ENCODE measurements around the gene PABPN1. TPM values are rescaled to one million over a fixed set of nuclear protein-coding genes. Genes with fewer than 3 reads are reported as not detected.

PABPN1 gene
- total RNA-seq, 2 donors from 2014 or later: 26.0 to 36.1 TPM

GRCh38 chr14:23300687-23301223 lies 20.5 kb upstream of the PABPN1 start:
- Histone ChIP-seq H3K4me3 (peak overlapping the region; percentile 46 to 82), H3K27ac (peak overlapping the region; percentile 96 to 99), H3K4me1 (peaks cover 0 to 38% of the 10 kb centered on the region in 2 donors), H3K36me3 (no peaks in the 10 kb centered on the region), H3K27me3 (no peaks in the 10 kb centered on the region), H3K9me3 (no peaks in the 10 kb centered on the region)
- no peak for TF ChIP-seq CTCF (IDR thresholded peaks at IDR 0.05)
- peak; percentile 83 for DNase-seq (ENCODE audit: low spot score)

GRCh38 chr14:23301288-23301968 lies 19.8 kb upstream of the PABPN1 start:
- peaks cover 0 to 45% of the 10 kb centered on the region in 2 donors for H3K4me1 ChIP-seq
- TF ChIP-seq CTCF (IDR thresholded peaks at IDR 0.05): peak; percentile 72 to 74
- DNase-seq (ENCODE audit: low spot score): peak; percentile 98

GRCh38 chr14:23301969-23302289 lies 19.3 kb upstream of the PABPN1 start:
- DNase-seq (ENCODE audit: low spot score): no peak
- peak overlapping the region; percentile 97 to 99 for H3K27ac ChIP-seq
- no peaks in the 10 kb centered on the region for H3K27me3 ChIP-seq
- H3K9me3 ChIP-seq: no peaks in the 10 kb centered on the region
- TF ChIP-seq CTCF (IDR thresholded peaks at IDR 0.05): no peak
- peak overlapping the region; percentile 61 to 82 for H3K4me3 ChIP-seq
- peaks cover 0 to 46% of the 10 kb centered on the region in 2 donors for H3K4me1 ChIP-seq
- H3K36me3 ChIP-seq: no peaks in the 10 kb centered on the region

More at GRCh38 chr14:23301288-23301968, 19.8 kb upstream of the PABPN1 start:
- peak overlapping the region; percentile 61 to 82 for H3K4me3 ChIP-seq
- H3K27me3 ChIP-seq: no peaks in the 10 kb centered on the region
- H3K27ac ChIP-seq: peak overlapping the region; percentile 97 to 99
- no peaks in the 10 kb centered on the region for H3K9me3 ChIP-seq
- no peaks in the 10 kb centered on the region for H3K36me3 ChIP-seq

- peaks cover 0 to 52% of the 10 kb centered on the region in 2 donors for H3K4me1 ChIP-seq
- no peaks in the 10 kb centered on the region for H3K36me3 ChIP-seq
- H3K27me3 ChIP-seq: no peaks in the 10 kb centered on the region
Measured at GRCh38 chr14:23302290-23303225, 18.7 kb upstream of the PABPN1 start, which contains the start of gene PPP1R3E. PPP1R3E (minus strand) TSS chr14:23302859; CDS start chr14:23302576, 283 bp downstream.

More at GRCh38 chr14:23302290-23303225, 18.7 kb upstream of the PABPN1 start, which contains the start of gene PPP1R3E:
- peak; percentile 66 for DNase-seq (ENCODE audit: low spot score)
- Histone ChIP-seq H3K9me3 (no peaks in the 10 kb centered on the region), H3K27ac (peak within 1 kb of the TSS; percentile 97 to 99), H3K4me3 (peak within 1 kb of the TSS; percentile 61 to 82)
- TF ChIP-seq CTCF (IDR thresholded peaks at IDR 0.05): no peak

Data from right atrium auricular region (tissue), 2 donors.